BLaER1 treated with 17β-estradiol and CSF1 and Interleukin-3, amounts not matched to agents 10 nM and 100 nM (cell line): ENCODE results near the gene PHACTR2.
"Not testable (repeated sequence)": the region's sequence is repeated elsewhere in the genome, so short reads cannot be mapped to it uniquely, and the experiment has no call there.

ENCODE experiments used
- H3K27ac ChIP-seq, 11 experiments: shearing (Covaris generic); formaldehyde crosslinking; 2 replicates each; pipeline ENCODE4 v1.8.1; 2022
- H3K27me3 ChIP-seq, 11 experiments: shearing (Covaris generic); formaldehyde crosslinking; 2 replicates each; pipeline ENCODE4 v1.8.1; 2022
- H3K36me3 ChIP-seq, 11 experiments: shearing (Covaris generic); formaldehyde crosslinking; 2 replicates each; pipeline ENCODE4 v1.8.1; 2022
- H3K4me1 ChIP-seq, 10 experiments: shearing (Covaris generic); formaldehyde crosslinking; 2 replicates each; pipeline ENCODE4 v1.8.1; 2022
- H3K4me2 ChIP-seq, 11 experiments: shearing (Covaris generic); formaldehyde crosslinking; 2 replicates each; pipeline ENCODE4 v1.8.1; 2022
- H3K4me3 ChIP-seq, 10 experiments: shearing (Covaris generic); formaldehyde crosslinking; 2 replicates each; pipeline ENCODE4 v1.8.1; 2022
- H3K9ac ChIP-seq, 11 experiments: shearing (Covaris generic); formaldehyde crosslinking; 2 replicates each; pipeline ENCODE4 v1.8.1; 2022
- H3K9me3 ChIP-seq, 11 experiments: shearing (Covaris generic); formaldehyde crosslinking; replicated peaks in 1 of 11; 2 replicates each; pipeline ENCODE4 v1.8.1; 2022
- H4K20me1 ChIP-seq, 11 experiments: shearing (Covaris generic); formaldehyde crosslinking; 2 replicates each; pipeline ENCODE4 v1.8.1; 2022
- Cebpa-rat ChIP-seq, 11 experiments: shearing (Covaris generic); IDR thresholded peaks; 2 replicates each; pipeline ENCODE4 v1.8.1; 2022

PHACTR2 gene

GRCh38 chr6:143724876-143725275 lies 47.1 kb downstream of the PHACTR2 start:
- H3K9ac ChIP-seq, result no peak overlapping the region
- H3K27me3 ChIP-seq, result no peaks in the 10 kb centered on the region
- H3K4me2 ChIP-seq, result no peak overlapping the region
- H3K9me3 ChIP-seq, result peaks cover 18 to 61% (median 40%) of the 10 kb centered on the region in 11 experiments
- peaks cover 0 to 13% (median 11%) of the 10 kb centered on the region in 10 experiments; a peak in 11 of 20 replicates for H3K4me1 ChIP-seq
- H3K4me3 ChIP-seq, result no peak overlapping the region
- H4K20me1 ChIP-seq, result no peaks in the 10 kb centered on the region
- H3K36me3 ChIP-seq, result peaks cover 0 to 30% (median 13%) of the 10 kb centered on the region in 11 experiments; a peak in 9 of 22 replicates
- H3K27ac ChIP-seq, result no peak overlapping the region
- no peak for TF ChIP-seq Cebpa-rat (IDR thresholded peaks at IDR 0.05)

- H3K4me1 ChIP-seq, result peaks cover 0 to 18% (median 11%) of the 10 kb centered on the region in 10 experiments; a peak in 11 of 20 replicates
- peaks cover 18 to 61% (median 40%) of the 10 kb centered on the region in 11 experiments for H3K9me3 ChIP-seq
- peaks cover 0 to 24% (median 13%) of the 10 kb centered on the region in 11 experiments; a peak in 9 of 22 replicates for H3K36me3 ChIP-seq
- H3K27ac ChIP-seq, result no peak overlapping the region
- no peak overlapping the region for H3K9ac ChIP-seq
- H4K20me1 ChIP-seq, result no peaks in the 10 kb centered on the region
- H3K4me3 ChIP-seq, result no peak overlapping the region; a peak in 1 of 20 replicates
- no peaks in the 10 kb centered on the region for H3K27me3 ChIP-seq
- peak overlapping the region in 7 of 11 experiments; percentile 2 to 43 (median 23); a peak in 8 of 22 replicates for H3K4me2 ChIP-seq
- TF ChIP-seq Cebpa-rat (IDR thresholded peaks at IDR 0.05), result no peak
Observed at GRCh38 chr6:143726015-143726647, 48.4 kb downstream of the PHACTR2 start.

GRCh38 chr6:143727035-143727434 lies 49.3 kb downstream of the PHACTR2 start:
- no peak for TF ChIP-seq Cebpa-rat (IDR thresholded peaks at IDR 0.05)
- Histone ChIP-seq H3K9me3 (peaks cover 18 to 61% (median 40%) of the 10 kb centered on the region in 11 experiments), H3K27ac (no peak overlapping the region), H3K27me3 (no peaks in the 10 kb centered on the region), H3K4me1 (peaks cover 0 to 27% (median 12%) of the 10 kb centered on the region in 10 experiments; a peak in 13 of 20 replicates), H3K9ac (no peak overlapping the region), H3K36me3 (peaks cover 0 to 24% (median 13%) of the 10 kb centered on the region in 11 experiments; a peak in 9 of 22 replicates), H3K4me2 (no peak overlapping the region), H3K4me3 (no peak overlapping the region), H4K20me1 (no peaks in the 10 kb centered on the region)

- Histone ChIP-seq H3K36me3 (no peaks in the 10 kb centered on the region; a peak in 1 of 22 replicates), H3K9ac (no peak overlapping the region), H4K20me1 (no peaks in the 10 kb centered on the region), H3K27ac (peak overlapping the region in 3 of 11 experiments; percentile 38 to 64 (median 52); a peak in 4 of 22 replicates), H3K4me3 (no peak overlapping the region), H3K27me3 (no peaks in the 10 kb centered on the region), H3K9me3 (peaks cover 0 to 19% (median 4%) of the 10 kb centered on the region in 11 experiments; a peak in 10 of 22 replicates), H3K4me2 (peak overlapping the region in 4 of 11 experiments; percentile 48 to 84 (median 72); a peak in 8 of 22 replicates), H3K4me1 (peaks cover 0 to 56% (median 8%) of the 10 kb centered on the region in 10 experiments; a peak in 10 of 20 replicates)
- no peak for TF ChIP-seq Cebpa-rat (IDR thresholded peaks at IDR 0.05)
Observed at GRCh38 chr6:143731789-143732188, 54.0 kb downstream of the PHACTR2 start.

- no peak overlapping the region for H3K9ac ChIP-seq
- H3K4me1 ChIP-seq, result peaks cover 0 to 56% (median 8%) of the 10 kb centered on the region in 10 experiments; a peak in 10 of 20 replicates
- no peaks in the 10 kb centered on the region; a peak in 1 of 22 replicates for H3K36me3 ChIP-seq
- no peaks in the 10 kb centered on the region for H4K20me1 ChIP-seq
- no peaks in the 10 kb centered on the region for H3K27me3 ChIP-seq
- H3K27ac ChIP-seq, result peak overlapping the region in 6 of 11 experiments; percentile 11 to 64 (median 48); a peak in 9 of 22 replicates
- H3K4me3 ChIP-seq, result no peak overlapping the region
- TF ChIP-seq Cebpa-rat (IDR thresholded peaks at IDR 0.05), result no peak
- peak overlapping the region in 6 of 11 experiments; percentile 8 to 84 (median 54); a peak in 10 of 22 replicates for H3K4me2 ChIP-seq
- peaks cover 0 to 12% (median 0%) of the 10 kb centered on the region in 11 experiments; a peak in 5 of 22 replicates for H3K9me3 ChIP-seq
Observed at GRCh38 chr6:143732536-143732935, 54.8 kb downstream of the PHACTR2 start.

- Histone ChIP-seq H3K27me3 (no peaks in the 10 kb centered on the region), H3K4me2 (peak overlapping the region in 5 of 11 experiments; percentile 17 to 84 (median 61); a peak in 9 of 22 replicates), H3K4me3 (no peak overlapping the region), H3K27ac (peak overlapping the region in 5 of 11 experiments; percentile 38 to 64 (median 50); a peak in 5 of 22 replicates), H3K36me3 (no peaks in the 10 kb centered on the region; a peak in 1 of 22 replicates), H4K20me1 (no peaks in the 10 kb centered on the region), H3K9me3 (peaks cover 0 to 3% (median 0%) of the 10 kb centered on the region in 11 experiments; a peak in 4 of 22 replicates), H3K9ac (no peak overlapping the region), H3K4me1 (peaks cover 0 to 56% (median 8%) of the 10 kb centered on the region in 10 experiments; a peak in 10 of 20 replicates)
- TF ChIP-seq Cebpa-rat (IDR thresholded peaks at IDR 0.05), result no peak
Observed at GRCh38 chr6:143733510-143733909, 55.7 kb downstream of the PHACTR2 start.

GRCh38 chr6:143734641-143735063 lies 56.9 kb downstream of the PHACTR2 start:
- H3K36me3 ChIP-seq, result peaks cover 0 to under 1% (median 0%) of the 10 kb centered on the region in 11 experiments; a peak in 1 of 22 replicates
- H3K4me2 ChIP-seq, result peak overlapping the region in 4 of 11 experiments; percentile 14 to 84 (median 66); a peak in 5 of 22 replicates
- no peak for TF ChIP-seq Cebpa-rat (IDR thresholded peaks at IDR 0.05)
- H3K4me1 ChIP-seq, result peaks cover 0 to 56% (median 8%) of the 10 kb centered on the region in 10 experiments; a peak in 10 of 20 replicates
- no peaks in the 10 kb centered on the region for H4K20me1 ChIP-seq
- H3K9me3 ChIP-seq, result peaks cover 0 to 10% (median 0%) of the 10 kb centered on the region in 11 experiments; a peak in 10 of 22 replicates
- no peaks in the 10 kb centered on the region for H3K27me3 ChIP-seq
- H3K4me3 ChIP-seq, result no peak overlapping the region
- H3K27ac ChIP-seq, result no peak overlapping the region
- no peak overlapping the region for H3K9ac ChIP-seq

- not testable (repeated sequence) for H3K27ac ChIP-seq, H4K20me1 ChIP-seq, H3K9ac ChIP-seq, H3K4me3 ChIP-seq, H3K4me2 ChIP-seq, H3K36me3 ChIP-seq, H3K27me3 ChIP-seq
- H3K4me1 ChIP-seq, result peaks cover 0 to 58% (median 15%) of the 10 kb centered on the region in 10 experiments; a peak in 11 of 20 replicates
- H3K9me3 ChIP-seq, result peaks cover 0 to 44% (median 4%) of the 10 kb centered on the region in 11 experiments; a peak in 12 of 22 replicates
Observed at GRCh38 chr6:143738072-143738690, 60.4 kb downstream of the PHACTR2 start.
